IPS-NIHi7 (cell line): ENCODE data around the gene ISY1.
A peak's percentile ranks its signal among the peaks of the same experiment; 100 is the strongest.
"Not testable (repeated sequence)": the region's sequence is repeated elsewhere in the genome, so short reads cannot be mapped to it uniquely, and the experiment has no call there.

Experiments used
- DNase-seq: peaks from one replicate; pipeline ENCODE4 v3.0.0; 2012; ENCODE audit warnings: mixed read lengths; ENCODE audit errors: extremely low spot score

The ISY1 gene

DNA sequence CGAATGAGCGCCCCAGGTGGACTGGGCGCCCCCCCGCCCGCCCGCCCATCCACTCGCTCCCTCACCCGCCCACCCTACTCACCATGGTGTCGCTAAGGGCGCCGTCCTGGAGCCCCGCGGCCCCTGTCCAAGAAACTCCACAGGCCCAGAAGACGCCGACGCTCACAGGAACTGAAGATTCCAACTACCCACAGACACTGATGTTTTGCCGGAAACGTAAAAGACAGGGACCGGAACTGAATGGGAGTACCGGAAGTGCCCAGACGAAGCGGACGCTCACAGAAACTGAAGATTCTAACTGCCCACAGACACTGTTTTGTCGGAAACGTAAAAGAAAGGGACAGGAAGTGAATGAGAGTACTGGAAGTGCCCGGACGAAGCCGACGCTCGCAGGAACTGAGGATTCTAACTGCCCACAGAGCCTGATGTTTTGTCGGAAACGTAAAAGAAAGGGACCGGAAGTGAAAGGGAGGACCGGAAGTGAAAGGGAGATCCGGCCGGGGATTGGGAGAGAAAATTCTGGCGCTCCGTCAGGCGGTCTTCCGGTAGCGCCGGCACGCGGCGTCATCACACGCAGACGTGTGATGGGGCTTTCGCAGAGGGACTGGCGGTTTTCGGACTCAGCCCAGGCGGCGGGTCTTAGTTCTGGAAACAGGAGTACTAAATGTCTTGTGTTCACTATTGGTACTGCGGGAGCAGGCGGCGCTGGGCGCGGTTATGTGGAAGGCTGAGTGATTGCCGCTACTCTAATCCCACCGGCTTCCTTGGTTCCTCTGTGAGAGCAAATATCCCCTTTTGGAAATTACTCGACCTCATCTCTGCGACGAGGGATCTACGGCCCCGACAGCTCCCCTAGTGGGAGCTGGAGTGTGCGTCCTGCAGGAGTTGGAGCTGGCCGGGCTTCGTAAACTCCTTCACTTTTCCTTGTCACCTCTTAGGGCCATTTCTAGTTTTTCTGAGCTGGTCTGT, at the start of gene ISY1:
TSS of gene ISY1 (minus strand) at position 173 of the 969 bp plus-strand sequence. CDS start at position 85, 88 bp downstream.
- peak; percentile 96 for DNase-seq

DNA sequence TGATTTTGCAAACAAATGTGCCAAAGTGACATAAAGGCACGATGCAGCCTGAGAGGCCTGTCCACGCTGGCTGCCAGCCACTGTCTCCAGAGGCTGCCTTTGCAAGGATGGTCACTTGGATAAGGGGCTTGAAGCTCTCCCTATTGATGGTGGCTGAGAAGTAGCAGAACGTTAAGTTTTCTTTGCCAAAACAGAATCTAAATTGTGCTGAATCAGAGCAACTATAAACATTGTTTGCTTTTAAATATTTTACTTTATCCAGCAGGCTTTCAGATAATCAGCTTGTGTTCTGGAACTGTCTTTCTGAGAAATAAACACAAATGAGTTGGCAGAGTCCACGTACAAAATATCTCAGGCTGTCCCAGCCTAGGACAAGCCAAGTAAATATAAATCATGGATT, 46.6 kb upstream of the ISY1 start:
- no peak for DNase-seq

DNA sequence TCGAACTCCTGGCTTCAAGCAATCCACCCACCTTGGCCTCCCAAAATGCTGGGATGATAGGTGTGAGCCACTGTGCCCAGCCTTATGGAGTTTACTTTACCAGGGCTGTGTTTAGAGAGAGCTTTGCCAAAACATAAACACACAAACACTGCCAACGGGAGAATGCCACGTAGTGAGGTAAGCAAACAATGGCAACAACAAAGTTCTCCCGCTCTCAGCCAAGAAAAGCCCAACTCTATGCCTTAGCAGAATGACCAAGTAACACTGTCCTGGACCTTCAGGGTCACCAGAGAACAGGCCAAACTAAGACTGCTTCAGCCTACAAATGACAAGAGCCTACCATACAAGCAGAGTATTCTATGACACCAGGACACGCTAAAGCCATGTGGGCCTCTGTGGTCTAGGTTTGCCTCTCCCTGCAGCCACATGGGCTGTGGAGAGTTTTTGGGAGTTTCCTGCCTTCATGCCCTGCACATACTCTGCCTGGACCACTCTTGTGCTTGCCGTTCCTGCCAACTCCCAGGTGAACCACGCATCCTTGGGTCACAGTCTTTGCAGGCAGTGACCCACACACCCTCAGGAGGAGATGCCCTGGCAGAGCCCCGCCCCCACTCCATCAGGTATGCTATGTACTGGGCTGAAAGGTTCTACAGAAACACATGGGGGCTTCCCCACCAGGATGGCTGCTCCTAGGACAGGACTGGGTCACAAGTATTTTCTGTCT, 44.4 kb upstream of the ISY1 start:
- no peak for DNase-seq

DNA sequence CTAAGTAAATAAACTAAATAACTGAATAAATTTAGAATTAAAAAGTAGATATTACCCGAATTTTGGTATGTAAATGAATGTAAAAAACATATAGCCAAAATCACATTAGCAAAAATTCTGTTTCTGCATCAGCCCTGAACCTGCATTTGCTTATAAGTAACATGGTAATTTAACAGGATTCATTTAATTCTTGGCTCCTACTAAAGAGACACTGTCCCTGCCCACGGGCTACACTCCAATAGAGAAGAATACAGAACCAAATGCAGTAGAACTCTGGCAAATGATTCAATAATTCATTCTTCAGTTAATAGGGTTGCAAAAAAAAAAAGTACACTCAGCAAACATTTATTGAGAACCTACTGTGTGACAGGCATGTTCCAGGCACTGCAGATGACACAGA, 43.6 kb upstream of the ISY1 start:
- DNase-seq, result no peak

DNA sequence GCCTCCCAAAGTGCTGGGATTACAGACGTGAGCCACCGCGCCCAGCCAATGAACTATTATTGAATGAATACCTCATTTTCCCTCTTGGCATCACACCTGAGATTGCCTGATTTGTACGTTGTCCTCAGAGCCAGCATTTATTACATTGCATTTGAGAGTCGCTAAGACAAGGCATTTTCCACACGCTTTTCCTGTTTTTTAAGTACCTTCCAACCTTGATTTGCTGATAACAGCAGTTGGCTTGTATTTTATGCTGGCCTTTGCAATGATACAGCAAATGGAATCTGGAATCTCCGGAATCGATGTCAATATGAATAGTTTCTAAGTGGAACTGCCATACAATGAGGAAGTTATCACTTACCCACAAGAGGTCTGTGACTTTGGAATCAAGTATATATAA, 38.5 kb upstream of the ISY1 start:
- no peak for DNase-seq

DNA sequence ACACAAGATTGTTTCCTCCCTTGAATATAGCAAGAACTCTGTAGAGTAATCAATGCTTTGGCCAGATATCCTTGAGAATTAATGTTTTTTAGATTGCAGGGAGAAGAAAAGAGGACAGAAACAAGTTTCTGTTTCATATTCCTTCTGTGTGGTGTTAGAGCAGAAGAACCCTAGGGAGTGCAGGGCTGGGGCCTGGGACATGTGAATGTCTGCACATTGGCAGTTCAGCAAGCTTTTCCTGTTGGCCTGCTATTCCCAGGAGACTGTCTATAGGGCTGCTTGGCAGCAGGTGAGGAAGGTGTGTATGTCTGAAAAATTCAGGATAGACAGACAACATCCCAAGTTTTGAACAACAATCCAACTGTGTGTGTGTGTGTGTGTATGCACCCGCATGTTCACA, 36.5 kb upstream of the ISY1 start:
- DNase-seq, result no peak

DNA sequence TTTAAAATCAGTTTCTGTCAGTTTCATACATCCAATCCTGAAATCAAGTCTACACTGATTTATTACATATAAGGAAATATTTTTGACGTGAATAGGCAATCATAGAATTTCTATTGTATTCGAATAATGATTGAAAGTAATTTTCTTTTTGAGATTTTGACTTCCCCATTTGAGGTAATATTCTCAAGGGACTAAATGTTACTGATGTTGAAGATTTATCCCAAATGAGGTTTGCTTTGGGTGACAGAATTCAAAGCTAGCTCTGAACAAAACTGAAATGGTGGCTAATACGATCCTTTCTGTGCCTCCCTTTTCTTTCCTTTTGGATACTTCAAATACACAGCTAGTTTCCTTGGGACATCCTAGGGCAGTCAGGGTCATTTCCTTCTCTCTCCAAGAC, 35.7 kb upstream of the ISY1 start:
- DNase-seq, result no peak

DNA sequence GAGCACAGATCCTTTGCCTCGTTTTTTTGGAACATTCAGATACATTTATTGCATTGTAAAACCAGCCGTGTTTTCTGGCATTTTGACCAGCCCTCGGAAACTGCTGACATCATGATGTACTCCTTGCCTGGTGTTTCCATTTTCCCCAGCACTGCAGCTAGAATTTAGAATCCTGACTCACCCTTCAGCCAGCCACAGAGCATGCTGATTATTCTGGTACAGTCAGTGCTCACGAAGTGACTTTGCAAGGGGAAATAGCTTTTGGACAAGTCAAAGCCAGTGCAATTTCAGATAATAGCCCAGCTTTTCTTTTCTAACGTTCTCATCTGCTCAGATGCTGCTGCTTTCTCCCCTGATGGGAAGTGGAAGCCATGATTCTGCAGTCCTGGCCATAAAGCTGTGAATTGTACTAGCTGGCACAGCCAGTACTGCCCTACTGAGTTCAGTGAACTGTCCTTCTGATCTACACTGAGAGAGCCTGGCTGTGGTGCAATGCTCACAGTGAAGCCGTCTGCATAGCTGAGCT, 34.9 kb upstream of the ISY1 start:
- DNase-seq, result no peak

DNA sequence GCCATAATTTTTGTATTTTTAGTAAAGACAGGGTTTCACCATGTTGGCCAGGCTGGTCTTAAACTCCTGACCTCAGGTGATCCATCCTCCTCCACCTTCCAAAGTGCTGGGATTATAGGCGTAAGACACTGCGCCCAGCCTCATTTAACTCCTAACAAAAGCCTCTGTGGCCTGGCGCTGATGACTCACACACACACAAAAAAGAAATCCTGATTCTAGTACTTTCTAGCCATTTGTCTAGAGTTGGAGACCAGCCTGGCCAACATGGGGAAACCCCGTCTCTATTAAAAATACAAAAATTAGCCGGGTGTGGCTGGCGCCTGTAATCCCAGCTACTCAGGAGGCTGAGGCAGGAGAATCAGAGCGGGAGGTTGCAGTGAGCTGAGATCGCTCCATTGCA, 28.9 kb upstream of the ISY1 start:
- not testable (repeated sequence) for DNase-seq

DNA sequence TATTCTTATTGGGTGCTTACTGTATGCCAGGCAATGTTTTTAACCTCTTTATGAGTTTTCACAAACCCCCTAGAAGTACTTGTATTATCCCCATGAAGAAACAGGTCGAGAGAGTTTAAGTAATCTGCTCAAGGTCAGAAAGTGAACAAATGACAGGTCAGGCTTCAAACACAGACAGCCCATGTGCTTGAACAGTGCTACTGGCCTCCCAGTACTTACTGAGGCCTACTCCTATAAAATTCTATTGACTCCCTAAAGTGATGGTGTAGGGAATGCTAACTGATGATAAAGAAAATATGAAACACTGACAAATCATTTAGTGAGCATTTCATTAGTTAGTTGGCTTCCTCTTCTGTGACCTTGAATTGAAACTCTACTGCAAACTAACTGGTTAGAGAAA, 27.0 kb upstream of the ISY1 start:
- no peak for DNase-seq

DNA sequence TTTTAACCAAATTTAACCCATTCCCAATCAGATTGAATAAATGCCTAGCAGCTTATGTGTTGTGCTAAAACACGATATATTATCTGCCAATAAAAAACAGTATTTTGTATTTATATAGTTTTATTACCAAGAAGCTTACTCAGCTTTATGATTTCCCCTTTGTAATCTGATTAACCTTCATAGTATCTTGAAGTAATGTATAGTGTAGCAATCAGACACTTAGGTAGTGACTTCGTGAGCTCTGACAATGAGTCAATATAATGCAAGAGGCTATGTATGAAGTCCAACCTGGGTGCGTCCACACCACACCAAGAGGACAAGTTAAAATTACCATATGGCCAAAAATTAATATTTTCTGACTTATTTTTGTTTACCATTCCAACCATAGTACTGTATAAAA, 24.9 kb upstream of the ISY1 start:
- no peak for DNase-seq

DNA sequence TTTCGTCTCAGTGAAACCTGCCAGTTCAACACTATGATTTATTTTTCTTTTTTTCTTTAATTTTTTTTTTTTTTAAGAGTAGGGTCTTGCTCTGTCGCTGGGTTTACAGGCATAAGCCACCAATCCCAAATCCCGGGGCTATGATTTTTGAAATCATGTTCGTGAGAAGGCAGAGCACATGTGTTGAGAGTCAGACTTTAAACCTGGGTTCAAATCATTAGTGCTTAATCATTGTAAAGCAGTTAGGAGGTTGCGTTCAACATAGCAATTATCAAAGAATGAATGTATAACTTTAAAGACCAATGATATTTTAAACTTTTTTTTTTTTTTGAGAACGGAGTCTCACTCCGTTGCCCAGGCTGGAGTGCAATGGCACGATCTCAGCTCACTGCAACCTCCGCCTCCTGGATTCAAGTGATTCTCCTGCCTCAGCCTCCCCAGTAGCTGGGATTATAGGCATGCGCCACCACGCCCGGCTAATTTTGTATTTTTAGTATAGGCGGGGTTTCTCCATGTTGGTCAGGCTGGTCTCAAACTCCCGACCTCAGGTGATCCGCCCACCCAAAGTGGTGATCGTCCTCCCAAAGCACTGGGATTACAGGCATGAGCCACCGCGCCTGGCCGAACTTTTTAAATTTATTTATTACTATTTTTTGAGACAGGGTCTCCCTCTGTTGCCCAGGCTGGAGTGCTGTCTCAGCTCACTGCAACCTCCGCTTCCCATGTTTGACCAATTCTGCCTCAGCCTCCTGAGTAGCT, 24.1 kb upstream of the ISY1 start:
- DNase-seq, result not testable (repeated sequence)

DNA sequence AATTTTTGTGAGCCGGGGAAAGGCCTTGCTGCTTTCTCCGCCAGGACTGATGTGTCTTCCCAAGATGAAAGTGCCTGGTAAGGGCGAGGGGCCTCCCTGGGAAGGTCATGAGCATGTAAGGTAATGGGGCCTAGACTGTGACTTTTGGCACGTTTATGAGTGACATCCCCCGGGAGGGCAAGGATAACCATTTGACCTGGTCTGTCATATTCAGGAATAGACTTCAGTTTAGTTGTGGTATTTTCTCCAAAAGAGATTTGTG, 23.5 kb upstream of the ISY1 start:
- peak; percentile 37 for DNase-seq

DNA sequence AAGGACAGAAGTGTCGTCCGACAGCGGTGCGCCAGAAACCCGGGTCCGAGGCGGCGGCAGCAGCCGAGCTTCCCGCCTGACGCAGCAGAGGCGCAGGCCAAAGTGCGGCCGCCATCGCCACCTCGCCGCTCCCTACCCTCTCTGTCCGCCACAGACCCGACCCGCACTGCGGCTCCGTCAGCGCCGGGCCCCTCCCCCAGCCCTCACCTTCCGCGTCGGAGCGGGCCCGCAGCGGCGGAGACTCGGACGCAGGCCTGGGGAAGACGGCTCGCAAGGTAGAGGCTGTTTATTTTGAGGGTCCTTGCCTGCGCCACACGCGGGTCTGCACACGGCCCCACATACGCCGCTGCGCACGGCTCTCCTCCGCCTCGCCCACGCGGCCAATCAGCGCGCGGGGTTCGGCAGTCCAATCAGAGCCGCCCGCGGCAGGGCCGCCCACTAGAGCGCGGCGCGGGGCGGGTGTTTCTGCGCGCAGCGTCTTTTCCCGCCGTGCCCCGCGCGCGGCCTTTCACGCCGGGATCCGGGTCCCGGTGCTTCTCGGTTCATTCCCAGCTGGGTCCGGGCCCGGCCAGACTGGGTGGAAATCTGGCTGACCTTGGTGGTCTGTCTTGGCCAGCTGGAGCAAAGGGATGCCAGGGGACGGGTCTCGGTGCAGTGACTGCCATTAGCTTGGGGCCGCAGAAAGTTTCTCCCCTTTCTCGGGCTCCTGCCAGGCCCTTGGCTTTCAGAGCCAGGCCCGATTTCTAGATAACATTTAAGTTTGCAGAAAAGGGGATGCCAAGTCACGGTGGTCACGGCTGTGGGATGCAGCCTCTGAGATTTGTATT, 22.9 kb upstream of the ISY1 start, which contains the start of gene CNBP:
TSS of gene CNBP (minus strand) at position 328 of the 827 bp plus-strand sequence. CDS start 12,139 bp downstream, outside the sequence.
- DNase-seq, result peak; percentile 99

DNA sequence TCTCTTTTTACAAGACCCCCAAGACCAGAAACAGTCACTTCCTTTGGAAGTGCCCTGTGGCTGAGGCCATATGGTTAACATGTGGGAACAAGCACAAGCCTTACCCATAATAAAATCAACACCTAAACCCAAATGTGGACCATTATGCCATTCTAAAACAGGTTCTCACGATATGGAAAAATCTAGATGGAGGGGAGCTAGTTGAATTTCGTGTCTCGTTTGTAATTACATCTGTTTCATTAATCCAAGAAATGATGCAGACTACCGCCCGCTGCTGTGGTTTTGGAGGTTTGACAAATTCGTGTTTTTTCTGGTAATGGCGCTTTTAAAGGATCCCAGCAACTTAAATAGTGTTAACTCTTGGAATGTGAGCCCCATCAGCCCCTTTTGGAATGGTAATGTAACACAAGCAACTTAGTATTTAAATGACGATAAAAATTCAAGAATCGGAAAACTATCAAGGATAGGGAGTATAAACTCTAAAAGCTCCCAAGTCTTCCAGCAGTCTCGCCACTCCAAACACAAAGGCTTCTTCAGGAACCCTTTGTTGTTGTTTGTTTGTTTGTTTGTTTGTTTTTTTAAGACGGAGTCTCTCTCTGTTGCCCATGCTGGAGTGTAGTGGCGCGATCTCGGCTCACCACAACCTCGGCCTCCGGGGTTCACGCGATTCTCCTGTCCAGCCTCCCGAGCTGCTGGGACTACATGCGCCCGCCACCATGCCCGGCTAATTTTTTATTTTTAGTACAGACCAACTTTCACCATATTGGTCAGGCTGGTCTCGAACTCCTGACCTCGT, 21.7 kb upstream of the ISY1 start:
- peak; percentile 13 for DNase-seq

DNA sequence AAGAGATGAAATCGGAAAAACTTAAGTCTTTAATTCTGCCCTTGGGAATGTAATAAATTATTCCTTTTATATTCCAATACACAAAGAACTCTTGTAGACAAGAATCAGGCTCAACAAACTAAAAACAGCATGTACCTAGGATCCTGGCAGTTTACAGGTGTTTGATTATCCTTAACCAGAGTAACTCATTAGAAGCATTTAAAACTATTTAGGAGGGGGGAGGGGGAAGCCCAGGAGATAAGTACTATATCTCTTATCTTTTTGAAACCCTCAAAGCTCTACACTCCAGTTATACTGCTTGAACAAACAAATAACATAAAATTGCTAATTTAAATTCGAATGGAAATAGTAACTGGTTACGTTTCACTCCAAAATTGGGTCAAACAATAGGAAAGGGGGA, 21.0 kb upstream of the ISY1 start:
- DNase-seq, result no peak

DNA sequence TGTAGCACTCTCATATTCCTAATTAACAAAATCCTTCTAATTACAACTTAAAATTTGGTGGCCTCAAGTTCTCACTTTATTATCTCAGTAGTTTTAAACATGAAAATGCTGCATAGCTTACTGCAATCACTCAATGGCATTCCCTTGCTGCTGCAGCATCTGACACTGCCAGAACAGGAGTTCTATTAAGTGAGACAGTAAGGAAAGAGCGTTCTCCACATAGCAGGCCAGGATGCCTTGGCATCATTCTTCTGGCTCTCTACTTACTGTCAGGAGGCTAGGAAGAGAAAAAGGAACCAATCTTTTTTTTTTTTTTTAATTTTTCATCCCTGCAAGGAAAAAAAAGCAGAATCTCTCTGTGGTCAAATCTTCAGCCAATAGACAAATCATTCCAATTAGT, 19.6 kb upstream of the ISY1 start:
- no peak for DNase-seq

DNA sequence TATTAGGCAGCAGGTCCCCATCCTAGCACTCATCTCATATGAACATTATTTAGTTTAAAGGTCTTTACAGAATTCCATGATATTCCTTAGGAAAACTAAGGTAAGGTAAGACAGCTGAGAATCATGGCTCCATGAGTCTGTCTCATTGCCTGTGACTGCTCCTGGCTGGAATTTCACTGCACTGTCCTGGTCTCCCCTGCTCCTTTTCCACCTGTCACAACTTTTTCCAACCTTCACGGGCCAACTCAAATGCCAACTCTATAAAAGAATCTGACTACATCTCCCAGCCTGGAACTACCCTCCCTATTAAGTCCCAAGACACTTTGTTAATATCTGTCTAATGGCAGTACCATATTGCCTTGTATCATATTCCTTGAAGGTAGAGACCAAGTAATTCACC, 15.2 kb upstream of the ISY1 start:
- DNase-seq, result no peak

DNA sequence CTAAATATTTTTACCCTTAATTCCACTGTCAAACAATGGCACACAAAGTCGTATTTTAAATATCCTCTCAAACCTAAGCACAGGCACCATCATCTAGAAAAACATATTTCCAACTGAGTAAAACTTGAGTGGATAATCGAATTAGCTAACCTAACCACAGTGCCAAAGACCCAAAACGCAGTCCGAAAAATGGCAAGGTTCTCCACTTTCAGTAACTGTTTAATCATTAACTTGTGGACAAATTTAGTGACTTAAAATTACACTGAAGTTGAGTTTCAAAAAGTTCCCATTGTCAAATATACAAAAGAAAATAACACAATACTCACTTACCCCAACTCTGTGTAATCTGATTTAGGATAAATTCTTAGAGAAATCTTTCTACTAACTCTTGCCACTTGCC, 12.9 kb upstream of the ISY1 start:
- DNase-seq, result no peak

DNA sequence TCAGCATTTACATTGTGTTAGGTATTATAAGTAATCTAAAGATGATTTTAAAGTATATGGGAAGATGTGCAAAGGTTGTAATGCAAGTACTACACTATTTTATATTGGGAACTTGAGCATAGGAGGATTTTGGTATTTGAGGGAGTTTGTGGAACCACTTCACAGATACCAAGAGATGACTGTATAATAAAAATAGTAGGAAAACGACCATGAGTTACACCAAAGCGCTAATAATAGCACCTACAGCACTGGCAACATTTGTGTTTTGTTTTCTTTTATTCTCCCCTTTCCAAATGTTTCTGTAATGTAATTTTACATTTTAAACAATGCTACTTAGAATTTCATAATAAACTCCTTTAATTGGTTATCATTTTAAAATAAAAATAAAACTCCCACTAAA, 12.3 kb upstream of the ISY1 start:
- no peak for DNase-seq
